Neural cell (in vitro differentiated cells): ENCODE results near the gene TYR. TPM values are rescaled to one million over a fixed set of nuclear protein-coding genes. Genes with fewer than 3 reads are reported as not detected.
"Not testable (repeated sequence)": the region's sequence is repeated elsewhere in the genome, so short reads cannot be mapped to it uniquely, and the experiment has no call there.

Experiments
- H2AFZ ChIP-seq: fragments of 200-600, 300-800 bp; sonication (generic), shearing (Covaris generic); 2 replicates; pipeline ENCODE4 v1.6.0; 2014; ENCODE audit warnings: low read depth, mild to moderate bottlenecking, antibody characterized with exemption, low read length, moderate library complexity
- H3F3A ChIP-seq: fragments of 200-600 bp; shearing (Covaris generic); 2 replicates; pipeline ENCODE4 v1.6.1; 2016; ENCODE audit warnings: mild to moderate bottlenecking, moderate library complexity, mixed read lengths, antibody characterized with exemption, low read length; ENCODE audit not compliant: insufficient read depth, poor library complexity, severe bottlenecking
- H3K27ac ChIP-seq: fragments of 200-600, 300-800 bp; sonication (generic), shearing (Covaris generic); 2 replicates; pipeline ENCODE4 v1.5.1; 2014; ENCODE audit warnings: mild to moderate bottlenecking, low read length, moderate library complexity
- H3K27me3 ChIP-seq: fragments of 300-800, 200-600 bp; sonication (generic), shearing (Covaris generic); 2 replicates; pipeline ENCODE4 v1.6.0; 2014; ENCODE audit warnings: mild to moderate bottlenecking, low read depth, low read length, moderate library complexity; ENCODE audit not compliant: insufficient read depth
- H3K36me3 ChIP-seq: fragments of 300-800, 200-600 bp; sonication (generic), shearing (Covaris generic); 2 replicates; pipeline ENCODE4 v1.5.1; 2014; ENCODE audit warnings: mild to moderate bottlenecking, antibody characterized with exemption, low read length, moderate library complexity; ENCODE audit not compliant: insufficient read depth
- H3K4me2 ChIP-seq: fragments of 300-800, 200-600 bp; sonication (generic), shearing (Covaris generic); 2 replicates; pipeline ENCODE4 v1.6.0; 2014; ENCODE audit warnings: mild to moderate bottlenecking, low read length
- H3K4me3 ChIP-seq: fragments of 300-800, 200-600 bp; sonication (generic), shearing (Covaris generic); 2 replicates; pipeline ENCODE4 v1.5.1; 2014; ENCODE audit warnings: mild to moderate bottlenecking, low read length, moderate library complexity
- H3K79me2 ChIP-seq: fragments of 200-600 bp; shearing (Covaris generic); replicated peaks from 2 replicates; pipeline ENCODE4 v1.6.0; 2014; ENCODE audit warnings: mild to moderate bottlenecking, low read length, moderate library complexity; ENCODE audit not compliant: insufficient read depth
- H3K9ac ChIP-seq: fragments of 300-800, 200-600 bp; sonication (generic), shearing (Covaris generic); 2 replicates; pipeline ENCODE4 v1.6.1; 2016; ENCODE audit warnings: mild to moderate bottlenecking, low read length, mixed read lengths
- H3K9me2 ChIP-seq: fragments of 200-600 bp; shearing (Covaris generic); 2 replicates; pipeline ENCODE4 v1.6.1; 2016; ENCODE audit warnings: mild to moderate bottlenecking, low read length, mixed read lengths; ENCODE audit not compliant: insufficient read depth
- H3K9me3 ChIP-seq: fragments of 200-600, 300-800 bp; sonication (generic), shearing (Covaris generic); 2 replicates; pipeline ENCODE4 v1.6.1; 2016; ENCODE audit warnings: mild to moderate bottlenecking, mixed run types, low read length, moderate library complexity, mixed read lengths
- H4K20me1 ChIP-seq: fragments of 200-600 bp; shearing (Covaris generic); 2 replicates; pipeline ENCODE4 v1.6.1; 2016; ENCODE audit warnings: mild to moderate bottlenecking, mixed run types; ENCODE audit not compliant: insufficient read depth
- EP300 ChIP-seq: fragments of 450-650 bp; conservative IDR thresholded peaks from 2 replicates; pipeline ENCODE4 v1.6.1; 2014; ENCODE audit warnings: antibody characterized with exemption, mild to moderate bottlenecking, moderate library complexity; ENCODE audit not compliant: poor library complexity, severe bottlenecking
- RAD21 ChIP-seq: fragments of 450-650 bp; conservative IDR thresholded peaks from 2 replicates; pipeline ENCODE4 v1.6.1; 2014; ENCODE audit warnings: antibody characterized with exemption, mild to moderate bottlenecking, moderate library complexity
- SMC3 ChIP-seq: fragments of 450-650 bp; conservative IDR thresholded peaks from 2 replicates; pipeline ENCODE4 v1.6.1; 2014; ENCODE audit warnings: antibody characterized with exemption, mild to moderate bottlenecking, moderate library complexity; ENCODE audit not compliant: poor library complexity
- polyA plus RNA-seq: library from polyadenylated mRNA; depleted of rRNA; stranded (reverse); fragments of >200 nt; gene quantifications from 2 replicates; pipeline ENCODE4 v1.2.3, GENCODE V29; 2014
- TF ChIP-seq, protein P1 (sequence below): fragments of 450-650 bp; IDR thresholded peaks from 2 replicates; pipeline ENCODE4 v1.5.1; 2014; ENCODE audit warnings: antibody characterized with exemption, mild to moderate bottlenecking, moderate library complexity; ENCODE audit not compliant: poor library complexity, severe bottlenecking

The TYR gene
- polyA plus RNA-seq, 1 donor from 2014 or later: not detected

- not testable (repeated sequence) for H3K27ac ChIP-seq, H3K4me2 ChIP-seq, H4K20me1 ChIP-seq, H3K79me2 ChIP-seq, H3K27me3 ChIP-seq, H3K4me3 ChIP-seq, H3F3A ChIP-seq, H2AFZ ChIP-seq, H3K9ac ChIP-seq, H3K9me3 ChIP-seq, H3K36me3 ChIP-seq, H3K9me2 ChIP-seq
- TF ChIP-seq SMC3 (peak; percentile 64), RAD21 (peak; percentile 44)
- TF ChIP-seq, protein P1, sequence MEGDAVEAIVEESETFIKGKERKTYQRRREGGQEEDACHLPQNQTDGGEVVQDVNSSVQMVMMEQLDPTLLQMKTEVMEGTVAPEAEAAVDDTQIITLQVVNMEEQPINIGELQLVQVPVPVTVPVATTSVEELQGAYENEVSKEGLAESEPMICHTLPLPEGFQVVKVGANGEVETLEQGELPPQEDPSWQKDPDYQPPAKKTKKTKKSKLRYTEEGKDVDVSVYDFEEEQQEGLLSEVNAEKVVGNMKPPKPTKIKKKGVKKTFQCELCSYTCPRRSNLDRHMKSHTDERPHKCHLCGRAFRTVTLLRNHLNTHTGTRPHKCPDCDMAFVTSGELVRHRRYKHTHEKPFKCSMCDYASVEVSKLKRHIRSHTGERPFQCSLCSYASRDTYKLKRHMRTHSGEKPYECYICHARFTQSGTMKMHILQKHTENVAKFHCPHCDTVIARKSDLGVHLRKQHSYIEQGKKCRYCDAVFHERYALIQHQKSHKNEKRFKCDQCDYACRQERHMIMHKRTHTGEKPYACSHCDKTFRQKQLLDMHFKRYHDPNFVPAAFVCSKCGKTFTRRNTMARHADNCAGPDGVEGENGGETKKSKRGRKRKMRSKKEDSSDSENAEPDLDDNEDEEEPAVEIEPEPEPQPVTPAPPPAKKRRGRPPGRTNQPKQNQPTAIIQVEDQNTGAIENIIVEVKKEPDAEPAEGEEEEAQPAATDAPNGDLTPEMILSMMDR: peak; percentile 56
Observed at GRCh38 chr11:89333704-89334103, 156.0 kb downstream of the TYR start.

- not testable (repeated sequence) for H3K9ac ChIP-seq
Observed at GRCh38 chr11:89337100-89337650, 159.5 kb downstream of the TYR start.

GRCh38 chr11:89338073-89338472, 160.4 kb downstream of the TYR start:
- H3K27ac ChIP-seq, H3K9ac ChIP-seq, H3K36me3 ChIP-seq, H3K27me3 ChIP-seq, H3K79me2 ChIP-seq, H2AFZ ChIP-seq, H3K4me3 ChIP-seq, H4K20me1 ChIP-seq, H3F3A ChIP-seq, H3K9me3 ChIP-seq, H3K9me2 ChIP-seq: not testable (repeated sequence)
- peak; percentile 37 for TF ChIP-seq EP300
- H3K4me2 ChIP-seq: peak overlapping the region; percentile 22

More at GRCh38 chr11:89337100-89337650, 159.5 kb downstream of the TYR start:
- H4K20me1 ChIP-seq, H3K9me3 ChIP-seq, H3K27me3 ChIP-seq, H3K4me2 ChIP-seq, H3K4me3 ChIP-seq, H2AFZ ChIP-seq, H3K79me2 ChIP-seq, H3F3A ChIP-seq, H3K9me2 ChIP-seq, H3K36me3 ChIP-seq, H3K27ac ChIP-seq: not testable (repeated sequence)

- not testable (repeated sequence) for H3K4me2 ChIP-seq, H3K27ac ChIP-seq, H3K9me3 ChIP-seq, H3K4me3 ChIP-seq, H3K9ac ChIP-seq, H3K9me2 ChIP-seq, H3F3A ChIP-seq, H2AFZ ChIP-seq, H3K27me3 ChIP-seq, H3K36me3 ChIP-seq, H4K20me1 ChIP-seq, H3K79me2 ChIP-seq
Observed at GRCh38 chr11:89340450-89340849, 162.8 kb downstream of the TYR start.

- not testable (repeated sequence) for H3K27ac ChIP-seq, H3K9me3 ChIP-seq, H3K36me3 ChIP-seq, H3K79me2 ChIP-seq, H4K20me1 ChIP-seq, H3K9me2 ChIP-seq, H3K4me2 ChIP-seq, H2AFZ ChIP-seq, H3K9ac ChIP-seq, H3F3A ChIP-seq, H3K27me3 ChIP-seq, H3K4me3 ChIP-seq
Observed at GRCh38 chr11:89342880-89343572, 165.4 kb downstream of the TYR start.
